ENCODE data around the gene BCAR1. TPM values are rescaled to one million over a fixed set of nuclear protein-coding genes. Genes with fewer than 3 reads are reported as not detected.
"Not testable (repeated sequence)": the region's sequence is repeated elsewhere in the genome, so short reads cannot be mapped to it uniquely, and the experiment has no call there.

The BCAR1 gene
- total and polyA plus RNA-seq, 2 of the 13 experiments (the other 11 are each of a cell fraction or from before 2014, with no cell fraction given) = 48.1 to 51.7 TPM

GRCh38 chr16:75205961-75206748 is 45.3 kb downstream of the BCAR1 start:
- H3K27ac ChIP-seq (ENCODE audit: extremely low read length, insufficient read depth, low read length); H3K9ac ChIP-seq (ENCODE audit: insufficient read depth, low read depth, low read length); BruUV-seq (replicated peaks); FAIRE-seq; H3K36me3 ChIP-seq (replicated peaks in 1 of 2; ENCODE audit: control insufficient read depth in 1 of 2, insufficient read depth in 2 of 2, low read length in 2 of 2); DNase-seq (ENCODE audit: low spot score); CTCF ChIA-PET (ENCODE audit: low intra/inter-chr PET ratio, low total read pairs); in situ Hi-C loops (cut with HindIII; ENCODE audit: extremely low pct_ligation_motif_present, low pct_unique_long_range_greater_than_20kb); H3K4me2 ChIP-seq (ENCODE audit: low read depth, low read length); H4K20me1 ChIP-seq (ENCODE audit: insufficient read depth, low read length); H3K79me2 ChIP-seq (ENCODE audit: insufficient read depth, low read length); H2AFZ ChIP-seq (ENCODE audit: low read length); H3K4me3 ChIP-seq (replicated peaks in 1 of 3; ENCODE audit: insufficient read depth in 1 of 3, low read depth in 2 of 3, low read length in 3 of 3); H3K9me3 ChIP-seq (ENCODE audit: low read length): not testable (repeated sequence)
- POLR2A ChIA-PET = interaction anchor here (1.1 to 1.3 kb wide), 2 partner anchors 19 to 20 kb away, joined by 3 to 4 read pairs; no protein-coding TSS in a partner anchor
- 55% methylated on average over 10 of the region's 25 CpGs for WGBS (ENCODE audit: low lambda C conversion rate)
- Histone ChIP-seq H3K4me1 (ENCODE audit: insufficient read depth, low read length) (peaks cover 19% of the 10 kb centered on the region; the same call in 1 of the 2 replicates), H3K27me3 (ENCODE audit: control insufficient read depth in 1 of 2, insufficient read depth in 2 of 2, low read length in 2 of 2) (peaks cover 28 to 69% of the 10 kb centered on the region in 2 experiments)
- peak; percentile 24 for ATAC-seq
- intact Hi-C loops (cut with micrococcal nuclease; ENCODE audit: unreplicated experiment) = loop anchor here (2.0 kb wide), 1 partner anchor 19 kb away; no protein-coding TSS in a partner anchor

- H3K4me3 ChIP-seq (replicated peaks in 1 of 3; ENCODE audit: insufficient read depth in 1 of 3, low read depth in 2 of 3, low read length in 3 of 3); H3K9me3 ChIP-seq (ENCODE audit: low read length); DNase-seq (ENCODE audit: low spot score); FAIRE-seq; H3K9ac ChIP-seq (ENCODE audit: insufficient read depth, low read depth, low read length); BruUV-seq (replicated peaks); H2AFZ ChIP-seq (ENCODE audit: low read length); H4K20me1 ChIP-seq (ENCODE audit: insufficient read depth, low read length); CTCF ChIA-PET (ENCODE audit: low intra/inter-chr PET ratio, low total read pairs); H3K36me3 ChIP-seq (replicated peaks in 1 of 2; ENCODE audit: control insufficient read depth in 1 of 2, insufficient read depth in 2 of 2, low read length in 2 of 2); H3K79me2 ChIP-seq (ENCODE audit: insufficient read depth, low read length); intact Hi-C loops (cut with micrococcal nuclease; ENCODE audit: unreplicated experiment); H3K4me2 ChIP-seq (ENCODE audit: low read depth, low read length); in situ Hi-C loops (cut with HindIII; ENCODE audit: extremely low pct_ligation_motif_present, low pct_unique_long_range_greater_than_20kb); POLR2A ChIA-PET; ATAC-seq; H3K27ac ChIP-seq (ENCODE audit: extremely low read length, insufficient read depth, low read length): not testable (repeated sequence)
- no CpG with 5 or more reads among the region's 19 CpGs for WGBS (ENCODE audit: low lambda C conversion rate)
- Histone ChIP-seq H3K4me1 (ENCODE audit: insufficient read depth, low read length) (peaks cover 18% of the 10 kb centered on the region; the same call in 1 of the 2 replicates), H3K27me3 (ENCODE audit: control insufficient read depth in 1 of 2, insufficient read depth in 2 of 2, low read length in 2 of 2) (peaks cover 29 to 64% of the 10 kb centered on the region in 2 experiments)
These were observed 46.0 kb downstream of the BCAR1 start for GRCh38 chr16:75205438-75205837.

GRCh38 chr16:75204905-75205304 is 46.5 kb downstream of the BCAR1 start:
- FAIRE-seq; BruUV-seq (replicated peaks): not testable (repeated sequence)
- H3K27me3 ChIP-seq (ENCODE audit: control insufficient read depth in 1 of 2, insufficient read depth in 2 of 2, low read length in 2 of 2) = peaks cover 28 to 60% of the 10 kb centered on the region in 2 experiments

More at GRCh38 chr16:75204905-75205304, 46.5 kb downstream of the BCAR1 start:
- H3K79me2 ChIP-seq (ENCODE audit: insufficient read depth, low read length); H3K4me2 ChIP-seq (ENCODE audit: low read depth, low read length); H3K9ac ChIP-seq (ENCODE audit: insufficient read depth, low read depth, low read length); intact Hi-C loops (cut with micrococcal nuclease; ENCODE audit: unreplicated experiment); H3K4me3 ChIP-seq (replicated peaks in 1 of 3; ENCODE audit: insufficient read depth in 1 of 3, low read depth in 2 of 3, low read length in 3 of 3); H2AFZ ChIP-seq (ENCODE audit: low read length); H3K27ac ChIP-seq (ENCODE audit: extremely low read length, insufficient read depth, low read length); H3K9me3 ChIP-seq (ENCODE audit: low read length); DNase-seq (ENCODE audit: low spot score); H4K20me1 ChIP-seq (ENCODE audit: insufficient read depth, low read length); H3K36me3 ChIP-seq (replicated peaks in 1 of 2; ENCODE audit: control insufficient read depth in 1 of 2, insufficient read depth in 2 of 2, low read length in 2 of 2); CTCF ChIA-PET (ENCODE audit: low intra/inter-chr PET ratio, low total read pairs); POLR2A ChIA-PET; in situ Hi-C loops (cut with HindIII; ENCODE audit: extremely low pct_ligation_motif_present, low pct_unique_long_range_greater_than_20kb): not testable (repeated sequence)
- peak; percentile 11 for ATAC-seq
- H3K4me1 ChIP-seq (ENCODE audit: insufficient read depth, low read length) = peaks cover 16% of the 10 kb centered on the region; the same call in 1 of the 2 replicates
- no CpG with 5 or more reads among the region's 20 CpGs for WGBS (ENCODE audit: low lambda C conversion rate)

Data from HepG2 (cell line).